CD4-positive, alpha-beta T cell (primary cell): ENCODE measurements around the gene CACNA2D3. TPM values are rescaled to one million over a fixed set of nuclear protein-coding genes. Genes with fewer than 3 reads are reported as not detected.

Experiments used
- ATAC-seq: fragments of 200-7000 bp; cut with Tn5 transposase; one replicate; pipeline ENCODE4 v1.10.0; 2022; ENCODE audit warnings: mild to moderate bottlenecking; ENCODE audit not compliant: poor library complexity
- CTCF ChIA-PET: fragments of 350-600 bp; sonication (Branson Sonifier 250); formaldehyde crosslinking; loops from one replicate; lab custom pipeline; 2021; ENCODE audit warnings: antibody characterized with exemption, inconsistent platforms; lab: Charles Lee
- POLR2A ChIA-PET: fragments of 350-600 bp; sonication (Branson Sonifier 250); formaldehyde crosslinking; loops from one replicate; lab custom pipeline; 2021; ENCODE audit warnings: antibody characterized with exemption, inconsistent platforms; lab: Charles Lee
- DNase-seq, 14 experiments: peaks; one replicate each; pipeline ENCODE4 v3.0.0-alpha.2; 2013 to 2020; ENCODE audit warnings: mixed read lengths in 2 of 14
- H3K27ac ChIP-seq, 2 donors: one replicate each; pipeline versions ENCODE4 v1.5.1 to v1.7.0; 2013; ENCODE audit warnings: low read length in 2 of 2, low read depth in 1 of 2, mild to moderate bottlenecking in 1 of 2
- H3K27me3 ChIP-seq, 2 experiments: 1 replicate in 1 of 2; 2 replicates in 1 of 2; pipeline versions ENCODE4 v1.6.1 to v1.7.0; 2013; ENCODE audit warnings: low read length in 2 of 2, control low read depth in 1 of 2, mild to moderate bottlenecking in 1 of 2, moderate library complexity in 1 of 2; ENCODE audit not compliant: insufficient read depth in 2 of 2, control insufficient read depth in 1 of 2
- H3K36me3 ChIP-seq: one replicate; pipeline ENCODE4 v1.6.1; 2013; ENCODE audit warnings: low read length, control low read depth; ENCODE audit not compliant: insufficient read depth
- H3K4me1 ChIP-seq: one replicate; pipeline ENCODE4 v1.6.1; 2013; ENCODE audit warnings: low read length, control low read depth; ENCODE audit not compliant: insufficient read depth
- H3K4me3 ChIP-seq: one replicate; pipeline ENCODE4 v1.5.1; 2013; ENCODE audit warnings: mild to moderate bottlenecking, low read length, moderate library complexity
- H3K9me3 ChIP-seq, 2 experiments: 1 replicate in 1 of 2; 2 replicates in 1 of 2; pipeline versions ENCODE4 v1.6.1 to v1.7.0; 2013; ENCODE audit warnings: low read length in 2 of 2, mild to moderate bottlenecking in 2 of 2, control low read depth in 1 of 2, moderate library complexity in 1 of 2; ENCODE audit not compliant: control insufficient read depth in 1 of 2, insufficient read depth in 1 of 2
- H3K27ac Mint-ChIP-seq: one replicate; pipeline ENCODE4 v1.8.0; 2020; ENCODE audit warnings: mixed read lengths
- H3K27me3 Mint-ChIP-seq: one replicate; pipeline ENCODE4 v1.8.0; 2021; ENCODE audit warnings: mixed read lengths
- H3K36me3 Mint-ChIP-seq: one replicate; pipeline ENCODE4 v1.8.0; 2021; ENCODE audit warnings: low read depth, mixed read lengths
- H3K4me1 Mint-ChIP-seq: one replicate; pipeline ENCODE4 v1.8.0; 2021; ENCODE audit warnings: low read depth, mixed read lengths
- H3K4me3 Mint-ChIP-seq: one replicate; pipeline ENCODE4 v1.8.0; 2020; ENCODE audit warnings: mild to moderate bottlenecking, mixed read lengths
- H3K9me3 Mint-ChIP-seq: one replicate; pipeline ENCODE4 v1.8.0; 2020; ENCODE audit warnings: mixed read lengths
- intact Hi-C, 2 experiments: fragments of 100-400 bp; cut with DNase I in 1 of 2; cut with micrococcal nuclease in 1 of 2; formaldehyde crosslinking; loops; one replicate each; pipeline versions ENCODE4 v1.15.1 to v1.9.0; 2023 to 2025; cut with DNase I, micrococcal nuclease
- total RNA-seq, 174 experiments: library from RNA in 2 of 174; stranded (reverse) in 2 of 174; gene quantifications; one replicate each; pipeline ENCODE4 v1.2.3 and lab custom pipeline; 2021 to 2026
- TF ChIP-seq, protein P1 (sequence below): fragments of 200-600 bp; IDR thresholded peaks from one replicate; pipeline ENCODE4 v1.8.0; 2022; ENCODE audit warnings: antibody characterized with exemption, mild to moderate bottlenecking

Gene CACNA2D3
- total RNA-seq, 2 experiments from 2014 or later, result 0.08 TPM; not detected in 1

DNA sequence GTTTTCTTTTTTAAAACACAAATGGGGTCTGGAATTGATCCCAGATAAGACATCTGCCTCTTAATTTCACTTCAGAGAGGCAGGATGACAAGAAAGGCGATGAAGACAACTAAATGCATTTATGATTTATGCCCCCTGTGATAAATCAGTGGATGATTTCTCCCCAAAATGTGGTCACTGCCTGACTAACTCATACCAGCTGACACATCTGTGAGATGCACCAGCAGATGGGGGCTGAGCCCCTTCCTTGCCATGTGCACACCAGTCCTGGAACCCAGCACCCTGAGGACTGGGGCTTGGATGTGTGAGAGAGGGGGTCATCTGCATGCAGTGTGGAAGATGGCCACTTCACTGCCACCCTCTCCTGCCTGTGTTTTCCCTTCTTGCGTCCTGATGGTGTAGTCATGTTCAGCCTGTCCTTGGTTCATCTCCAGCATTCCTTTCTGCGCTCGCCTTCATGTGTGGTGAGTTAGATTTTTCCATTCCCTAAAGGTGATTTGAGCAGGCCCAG lies 541.2 kb downstream of the CACNA2D3 start:
- DNase-seq (no peak), ATAC-seq (no peak)
- Histone ChIP-seq H3K27ac (no peak overlapping the region), H3K27me3 (no peaks in the 10 kb centered on the region), H3K36me3 (no peaks in the 10 kb centered on the region), H3K4me3 (no peak overlapping the region), H3K4me1 (no peaks in the 10 kb centered on the region), H3K9me3 (peaks cover 0 to 10% of the 10 kb centered on the region in 2 experiments)
- TF ChIP-seq, protein P1, sequence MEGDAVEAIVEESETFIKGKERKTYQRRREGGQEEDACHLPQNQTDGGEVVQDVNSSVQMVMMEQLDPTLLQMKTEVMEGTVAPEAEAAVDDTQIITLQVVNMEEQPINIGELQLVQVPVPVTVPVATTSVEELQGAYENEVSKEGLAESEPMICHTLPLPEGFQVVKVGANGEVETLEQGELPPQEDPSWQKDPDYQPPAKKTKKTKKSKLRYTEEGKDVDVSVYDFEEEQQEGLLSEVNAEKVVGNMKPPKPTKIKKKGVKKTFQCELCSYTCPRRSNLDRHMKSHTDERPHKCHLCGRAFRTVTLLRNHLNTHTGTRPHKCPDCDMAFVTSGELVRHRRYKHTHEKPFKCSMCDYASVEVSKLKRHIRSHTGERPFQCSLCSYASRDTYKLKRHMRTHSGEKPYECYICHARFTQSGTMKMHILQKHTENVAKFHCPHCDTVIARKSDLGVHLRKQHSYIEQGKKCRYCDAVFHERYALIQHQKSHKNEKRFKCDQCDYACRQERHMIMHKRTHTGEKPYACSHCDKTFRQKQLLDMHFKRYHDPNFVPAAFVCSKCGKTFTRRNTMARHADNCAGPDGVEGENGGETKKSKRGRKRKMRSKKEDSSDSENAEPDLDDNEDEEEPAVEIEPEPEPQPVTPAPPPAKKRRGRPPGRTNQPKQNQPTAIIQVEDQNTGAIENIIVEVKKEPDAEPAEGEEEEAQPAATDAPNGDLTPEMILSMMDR, result no peak
- H3K4me1 Mint-ChIP-seq, result no peaks in the 10 kb centered on the region
- H3K27me3 Mint-ChIP-seq, result no peaks in the 10 kb centered on the region
- H3K27ac Mint-ChIP-seq, result no peak overlapping the region
- H3K9me3 Mint-ChIP-seq, result no peaks in the 10 kb centered on the region
- no peak overlapping the region for H3K4me3 Mint-ChIP-seq
- intact Hi-C loops, result no loop called here
- CTCF ChIA-PET, result no interaction called here
- POLR2A ChIA-PET, result no interaction called here
- no peaks in the 10 kb centered on the region for H3K36me3 Mint-ChIP-seq

DNA sequence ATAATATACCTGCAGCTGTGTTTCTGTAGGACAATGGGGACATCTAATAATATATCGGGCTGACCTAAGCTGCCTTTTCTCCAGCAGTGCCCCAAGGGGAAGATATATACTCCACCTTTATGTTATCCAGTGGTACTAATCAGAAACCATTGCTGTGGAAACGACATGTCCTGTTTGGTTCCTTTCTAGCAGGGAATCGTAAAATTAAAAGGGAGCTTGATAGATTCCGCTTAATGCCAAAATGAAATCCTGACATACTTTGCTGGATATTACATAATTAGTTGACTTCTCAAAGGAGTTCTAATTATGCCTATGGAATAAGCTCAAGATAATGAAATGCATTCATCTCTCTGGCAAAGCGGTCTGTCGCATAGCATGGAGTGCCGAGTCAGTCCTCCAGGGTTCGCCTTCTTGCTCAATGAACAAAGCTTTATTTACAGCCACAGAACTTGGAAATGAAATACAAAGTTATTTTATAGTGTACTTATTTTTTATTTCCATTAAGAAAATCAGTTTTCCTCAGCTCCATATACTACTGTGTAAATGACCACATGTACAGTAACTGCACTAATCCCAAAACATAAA lies 542.8 kb downstream of the CACNA2D3 start:
- Mint-ChIP-seq H3K4me3 (no peak overlapping the region), H3K27me3 (no peaks in the 10 kb centered on the region), H3K9me3 (no peaks in the 10 kb centered on the region), H3K27ac (no peak overlapping the region), H3K4me1 (no peaks in the 10 kb centered on the region), H3K36me3 (no peaks in the 10 kb centered on the region)
- ATAC-seq (no peak), DNase-seq (no peak)
- ChIA-PET POLR2A (no interaction called here), CTCF (no interaction called here)
- TF ChIP-seq, protein P1, result no peak
- no peak overlapping the region for H3K27ac ChIP-seq
- no peaks in the 10 kb centered on the region for H3K27me3 ChIP-seq
- no peaks in the 10 kb centered on the region for H3K36me3 ChIP-seq
- H3K9me3 ChIP-seq, result peaks cover 0 to 10% of the 10 kb centered on the region in 2 experiments
- H3K4me3 ChIP-seq, result no peak overlapping the region
- intact Hi-C loops, result no loop called here
- H3K4me1 ChIP-seq, result no peaks in the 10 kb centered on the region

DNA sequence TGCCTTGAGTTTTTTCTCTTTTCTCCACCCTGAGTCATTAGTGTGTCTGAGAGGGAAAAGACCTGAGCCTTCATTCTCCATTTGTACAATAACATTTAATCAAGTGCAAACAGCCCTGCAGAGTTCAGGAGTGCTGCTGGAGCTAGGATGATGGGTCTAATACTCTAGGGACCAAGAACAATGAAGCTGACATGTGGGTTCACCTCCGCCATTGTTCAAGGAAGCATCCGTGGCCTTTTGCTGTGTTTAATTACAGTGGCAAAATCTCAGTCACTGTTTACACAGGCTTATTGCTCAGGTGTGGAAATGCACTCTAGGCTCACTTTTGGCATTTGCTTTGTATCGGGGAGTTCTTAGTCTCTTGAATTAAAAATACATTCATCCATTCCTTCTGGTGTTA lies 545.9 kb downstream of the CACNA2D3 start:
- H3K9me3 Mint-ChIP-seq, result peaks cover 4% of the 10 kb centered on the region
- intact Hi-C loops, result no loop called here
- H3K27me3 ChIP-seq, result no peaks in the 10 kb centered on the region
- H3K36me3 Mint-ChIP-seq, result no peaks in the 10 kb centered on the region
- ChIA-PET CTCF (no interaction called here), POLR2A (no interaction called here)
- H3K4me3 ChIP-seq, result no peak overlapping the region
- no peaks in the 10 kb centered on the region for H3K36me3 ChIP-seq
- H3K4me1 ChIP-seq, result no peaks in the 10 kb centered on the region
- H3K27ac ChIP-seq, result no peak overlapping the region
- ATAC-seq (no peak), DNase-seq (no peak)
- no peak overlapping the region for H3K27ac Mint-ChIP-seq
- H3K4me1 Mint-ChIP-seq, result no peaks in the 10 kb centered on the region
- H3K4me3 Mint-ChIP-seq, result no peak overlapping the region
- H3K9me3 ChIP-seq, result peaks cover 0 to 5% of the 10 kb centered on the region in 2 experiments
- TF ChIP-seq, protein P1, result no peak
- peaks cover 6% of the 10 kb centered on the region for H3K27me3 Mint-ChIP-seq
